Activated CD4-positive, alpha-beta memory T cell treated with anti-CD3 and anti-CD28 coated beads, Interleukin-2, amount 10 ng/mL, durations not matched to agents 7 days and 5 days (primary cell): ENCODE measurements around the gene OR6Q1. TPM values are rescaled to one million over a fixed set of nuclear protein-coding genes. Genes with fewer than 3 reads are reported as not detected.

Source experiments
- CTCF ChIA-PET: fragments of 350-600 bp; sonication (Branson Sonifier 250); formaldehyde crosslinking; loops from one replicate; lab custom pipeline; 2021; ENCODE audit warnings: antibody characterized with exemption, inconsistent platforms; lab: Charles Lee
- POLR2A ChIA-PET: fragments of 350-600 bp; sonication (Branson Sonifier 250); formaldehyde crosslinking; loops from one replicate; lab custom pipeline; 2021; ENCODE audit warnings: antibody characterized with exemption; lab: Charles Lee
- DNase-seq: peaks from one replicate; pipeline ENCODE4 v3.0.0-alpha.2; 2020
- H3K27ac Mint-ChIP-seq: one replicate; pipeline ENCODE4 v1.8.0; 2021; ENCODE audit warnings: mild to moderate bottlenecking, mixed read lengths
- H3K27me3 Mint-ChIP-seq: one replicate; pipeline ENCODE4 v1.8.0; 2021; ENCODE audit warnings: mixed read lengths
- H3K36me3 Mint-ChIP-seq: one replicate; pipeline ENCODE4 v1.8.0; 2021; ENCODE audit warnings: low read depth, mixed read lengths
- H3K4me1 Mint-ChIP-seq: one replicate; pipeline ENCODE4 v1.8.0; 2021; ENCODE audit warnings: mixed read lengths
- H3K4me3 Mint-ChIP-seq: one replicate; pipeline ENCODE4 v1.8.0; 2021; ENCODE audit warnings: mild to moderate bottlenecking, mixed read lengths
- H3K9me3 Mint-ChIP-seq: one replicate; pipeline ENCODE4 v1.8.0; 2021; ENCODE audit warnings: mixed read lengths
- total RNA-seq, 2 experiments: library from RNA; stranded (reverse); gene quantifications; one replicate each; pipeline ENCODE4 v1.2.3, GENCODE V29; 2021

The OR6Q1 gene
- total RNA-seq, 2 experiments from 2014 or later = not detected

DNA sequence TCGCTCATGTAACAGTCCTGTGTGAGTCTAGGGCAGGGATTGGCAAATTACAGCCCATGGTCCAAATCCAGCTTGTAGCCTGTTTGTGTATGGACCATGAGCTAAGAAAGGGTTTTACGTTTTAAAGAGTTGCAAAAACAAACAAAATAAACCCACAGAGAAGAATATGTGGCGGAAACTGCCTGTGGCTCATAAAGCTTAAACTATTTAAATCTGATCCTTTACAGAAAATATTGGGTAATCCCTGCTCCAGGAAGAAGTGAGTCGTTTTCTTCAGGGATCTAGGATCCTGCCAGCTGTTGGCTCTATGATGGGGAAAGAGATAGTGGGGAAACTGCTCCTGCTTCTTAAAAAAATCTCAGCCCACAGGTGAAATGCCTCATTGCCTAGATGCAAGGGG, 3.4 kb upstream of the OR6Q1 start:
- Mint-ChIP-seq H3K36me3 (no peaks in the 10 kb centered on the region), H3K27me3 (no peaks in the 10 kb centered on the region), H3K4me3 (no peak overlapping the region), H3K27ac (no peak overlapping the region), H3K4me1 (no peaks in the 10 kb centered on the region), H3K9me3 (no peaks in the 10 kb centered on the region)
- POLR2A ChIA-PET = no interaction called here
- DNase-seq = no peak
- CTCF ChIA-PET = no interaction called here

DNA sequence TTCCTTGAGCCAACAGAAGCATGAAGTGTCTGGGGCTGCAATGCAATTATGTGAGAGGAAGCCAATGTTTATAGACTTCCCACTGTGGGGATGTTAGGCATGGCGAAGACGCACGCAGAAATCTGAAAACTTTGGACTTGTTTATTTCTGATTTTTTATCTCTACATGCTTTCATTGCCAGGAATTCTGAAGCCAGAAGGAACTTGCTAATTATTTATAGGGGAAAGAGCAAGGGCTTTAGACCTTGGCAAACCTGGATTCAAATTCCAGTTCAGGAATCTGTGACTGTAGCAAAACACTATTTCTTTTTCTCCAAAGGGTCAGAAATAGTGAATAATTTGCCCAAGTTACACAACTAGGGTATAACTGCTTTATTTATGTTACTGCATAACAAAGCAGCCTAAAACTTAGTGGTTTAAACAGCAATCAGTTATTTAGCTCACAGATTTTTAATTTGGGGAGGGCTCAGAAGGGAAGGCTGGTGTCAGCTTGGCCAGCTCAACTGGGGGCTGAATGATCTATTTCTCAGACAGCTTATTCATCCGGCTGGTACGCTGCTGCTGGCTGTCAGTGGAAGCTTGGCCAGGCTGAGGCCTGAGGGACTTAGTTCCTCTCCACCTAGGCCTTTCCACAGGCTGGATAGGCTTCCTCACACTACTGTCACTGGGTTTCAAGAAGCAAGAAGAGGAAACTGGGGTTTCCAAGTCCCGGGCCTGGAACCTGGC, 1.9 kb upstream of the OR6Q1 start:
- Mint-ChIP-seq H3K27ac (no peak overlapping the region), H3K27me3 (no peaks in the 10 kb centered on the region), H3K9me3 (no peaks in the 10 kb centered on the region), H3K4me1 (no peaks in the 10 kb centered on the region), H3K36me3 (no peaks in the 10 kb centered on the region), H3K4me3 (no peak overlapping the region)
- no peak for DNase-seq
- ChIA-PET POLR2A (no interaction called here), CTCF (no interaction called here)

DNA sequence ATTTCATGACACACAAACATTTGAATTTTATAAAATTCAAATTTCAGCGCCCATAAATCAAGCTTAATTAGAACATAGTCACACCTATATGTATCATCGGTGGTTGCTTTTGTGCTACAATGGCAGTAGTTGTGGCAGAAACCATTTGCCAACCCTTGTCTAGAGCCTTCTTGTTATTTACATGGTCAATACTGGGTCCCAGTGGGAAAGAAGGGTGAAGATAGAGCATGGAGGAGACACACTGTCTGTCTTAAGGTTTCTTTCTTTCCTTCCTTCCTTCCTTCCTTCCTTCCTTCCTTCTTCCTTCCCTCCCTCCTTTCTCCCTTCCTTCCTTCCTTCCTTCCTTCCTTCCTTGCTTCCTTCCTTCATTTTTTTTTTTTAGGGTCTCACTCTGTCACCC, 3.7 kb downstream of the OR6Q1 start:
- no peak for DNase-seq
- H3K36me3 Mint-ChIP-seq = no peaks in the 10 kb centered on the region
- no peaks in the 10 kb centered on the region for H3K27me3 Mint-ChIP-seq
- POLR2A ChIA-PET = no interaction called here
- no peaks in the 10 kb centered on the region for H3K4me1 Mint-ChIP-seq
- CTCF ChIA-PET = no interaction called here
- H3K4me3 Mint-ChIP-seq = no peak overlapping the region
- no peak overlapping the region for H3K27ac Mint-ChIP-seq
- H3K9me3 Mint-ChIP-seq = no peaks in the 10 kb centered on the region

DNA sequence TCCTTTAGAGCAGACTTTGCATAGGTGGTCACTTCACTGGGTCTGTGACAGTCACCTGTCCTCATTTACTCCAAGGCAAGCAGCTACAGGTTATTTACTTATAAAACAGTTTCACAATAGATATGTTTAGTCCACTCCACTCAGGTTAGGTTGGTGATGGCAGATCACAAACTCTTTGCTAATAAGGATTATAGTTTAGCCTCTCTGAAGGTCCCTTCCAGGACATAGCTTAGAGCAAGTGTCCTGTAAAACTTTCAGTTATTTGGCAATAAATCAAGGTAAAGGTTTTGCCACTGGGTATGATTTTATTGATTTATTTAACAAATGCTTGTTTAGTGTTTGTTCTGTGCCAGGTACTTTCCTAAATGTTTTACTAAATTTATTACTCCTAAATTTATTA, 8.8 kb downstream of the OR6Q1 start:
- Mint-ChIP-seq H3K4me1 (no peaks in the 10 kb centered on the region), H3K9me3 (peaks cover 3% of the 10 kb centered on the region), H3K27ac (no peak overlapping the region), H3K4me3 (no peak overlapping the region), H3K36me3 (no peaks in the 10 kb centered on the region), H3K27me3 (no peaks in the 10 kb centered on the region)
- no peak for DNase-seq
- ChIA-PET POLR2A (no interaction called here), CTCF (no interaction called here)

DNA sequence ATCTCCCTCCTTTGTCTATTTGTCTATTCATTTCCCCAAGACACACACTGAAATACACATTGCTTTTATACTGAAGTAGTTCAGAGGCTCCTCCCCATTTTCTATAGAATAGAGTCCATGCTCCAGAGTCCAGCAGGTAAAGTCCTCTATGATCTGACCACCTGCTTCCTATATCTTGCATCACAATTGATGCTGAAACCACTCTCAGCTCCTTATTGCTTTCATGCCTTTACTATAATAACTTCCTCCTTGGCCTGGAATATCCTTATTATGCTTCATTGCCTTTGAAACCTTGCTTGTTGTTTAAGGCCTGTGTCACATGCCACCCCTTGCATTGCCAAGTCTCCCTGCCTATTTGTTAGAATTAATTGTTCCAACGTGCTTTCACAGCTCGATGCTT, 12.6 kb downstream of the OR6Q1 start:
- ChIA-PET CTCF (no interaction called here), POLR2A (no interaction called here)
- no peak for DNase-seq
- H3K36me3 Mint-ChIP-seq = no peaks in the 10 kb centered on the region
- H3K4me1 Mint-ChIP-seq = no peaks in the 10 kb centered on the region
- no peak overlapping the region for H3K4me3 Mint-ChIP-seq
- peaks cover 5% of the 10 kb centered on the region for H3K9me3 Mint-ChIP-seq
- no peak overlapping the region for H3K27ac Mint-ChIP-seq
- H3K27me3 Mint-ChIP-seq = no peaks in the 10 kb centered on the region

DNA sequence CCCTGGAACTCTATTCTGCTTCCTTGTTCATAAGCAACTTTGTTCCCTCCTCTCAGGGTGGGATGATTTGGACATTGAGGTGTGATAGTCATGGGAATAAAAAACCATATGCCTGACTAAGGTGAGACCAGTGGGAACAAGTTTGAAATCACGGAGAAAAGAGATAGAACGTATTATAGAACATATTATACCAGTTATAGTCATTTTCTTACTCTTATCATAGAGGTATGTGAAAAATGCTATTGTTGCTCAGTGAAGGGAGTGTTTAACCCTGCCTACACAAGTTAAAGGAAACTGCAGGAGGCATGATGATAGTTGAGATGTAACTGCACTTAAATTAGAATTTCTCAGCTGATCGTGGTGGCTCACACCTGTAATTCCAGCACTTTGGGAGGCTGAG, 15.5 kb downstream of the OR6Q1 start:
- H3K27ac Mint-ChIP-seq = no peak overlapping the region
- ChIA-PET CTCF (no interaction called here), POLR2A (no interaction called here)
- DNase-seq = no peak
- no peaks in the 10 kb centered on the region for H3K36me3 Mint-ChIP-seq
- H3K4me3 Mint-ChIP-seq = no peak overlapping the region
- H3K9me3 Mint-ChIP-seq = peaks cover 4% of the 10 kb centered on the region
- no peaks in the 10 kb centered on the region for H3K27me3 Mint-ChIP-seq
- no peaks in the 10 kb centered on the region for H3K4me1 Mint-ChIP-seq

DNA sequence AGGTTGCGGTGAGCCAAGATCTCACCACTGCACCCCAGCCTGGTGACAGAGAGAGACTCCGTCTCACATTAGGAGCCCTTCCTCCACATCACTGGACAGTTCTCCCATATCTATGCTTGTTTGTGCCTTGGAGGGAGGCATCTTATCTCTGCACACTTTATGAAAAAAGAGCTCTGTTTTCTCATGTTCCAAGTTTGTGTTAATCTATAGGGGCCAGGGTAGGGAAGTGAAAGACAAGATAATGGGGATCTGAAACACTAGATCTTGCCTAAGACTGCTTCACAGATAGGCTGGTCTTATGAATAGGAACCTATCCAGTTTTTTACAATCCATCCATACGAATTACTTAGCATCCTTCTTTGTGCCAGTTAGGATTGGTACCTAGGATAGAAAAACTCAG, 17.1 kb downstream of the OR6Q1 start:
- Mint-ChIP-seq H3K4me1 (no peaks in the 10 kb centered on the region), H3K27ac (no peak overlapping the region), H3K36me3 (no peaks in the 10 kb centered on the region), H3K4me3 (no peak overlapping the region), H3K9me3 (peaks cover 1% of the 10 kb centered on the region), H3K27me3 (no peaks in the 10 kb centered on the region)
- DNase-seq = no peak
- CTCF ChIA-PET = no interaction called here
- POLR2A ChIA-PET = no interaction called here

DNA sequence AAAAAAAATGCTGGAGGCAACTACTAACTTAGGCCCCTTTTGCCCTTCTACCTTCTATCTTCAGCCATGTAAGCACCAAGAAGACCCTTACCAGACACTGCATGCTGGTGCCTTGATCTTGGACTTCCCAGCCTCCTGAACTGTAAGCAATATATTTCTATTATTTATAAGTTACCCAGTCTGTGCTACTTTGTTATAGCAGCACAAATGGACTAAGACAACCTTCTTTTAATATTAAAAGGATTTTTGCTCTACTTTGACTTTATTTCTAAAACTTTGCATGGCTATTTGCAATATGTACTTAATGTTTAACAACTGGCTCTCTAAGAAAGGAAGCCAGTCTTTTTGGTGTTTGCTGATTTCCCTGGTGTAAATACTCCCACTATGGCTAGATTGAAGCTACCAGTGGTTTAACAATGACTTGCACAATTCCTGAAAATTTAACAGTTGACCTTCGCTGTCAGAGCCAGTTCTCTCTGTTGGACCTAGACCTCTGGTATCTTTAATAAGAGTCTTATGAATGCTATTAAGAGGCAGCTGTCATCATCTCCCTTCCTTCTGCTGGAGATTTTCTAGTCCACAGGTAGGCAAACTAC, 25.2 kb downstream of the OR6Q1 start:
- no peak for DNase-seq
- Mint-ChIP-seq H3K27ac (no peak overlapping the region), H3K27me3 (no peaks in the 10 kb centered on the region), H3K4me1 (no peaks in the 10 kb centered on the region), H3K36me3 (no peaks in the 10 kb centered on the region), H3K4me3 (no peak overlapping the region), H3K9me3 (no peaks in the 10 kb centered on the region)
- ChIA-PET CTCF (no interaction called here), POLR2A (no interaction called here)

DNA sequence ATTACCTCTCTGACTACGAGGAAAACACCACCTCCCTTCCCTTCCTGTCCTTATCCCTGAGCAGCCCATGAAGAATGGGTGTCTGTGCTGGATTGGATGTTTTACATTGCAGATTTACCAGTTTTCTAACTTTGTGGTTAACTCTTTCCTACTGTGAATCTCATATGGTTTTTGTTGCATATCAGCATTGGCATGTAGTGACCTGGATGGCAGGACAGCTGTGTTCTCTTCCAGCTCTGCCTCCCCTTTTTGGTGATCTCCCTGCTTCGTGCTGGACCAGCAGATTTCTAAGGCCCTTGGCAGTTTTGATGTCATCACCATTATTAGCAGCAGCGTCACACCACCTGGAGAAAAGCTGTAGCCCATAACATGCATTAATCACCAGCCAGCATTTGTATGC, 26.7 kb downstream of the OR6Q1 start:
- Mint-ChIP-seq H3K36me3 (no peaks in the 10 kb centered on the region), H3K4me3 (no peak overlapping the region), H3K9me3 (no peaks in the 10 kb centered on the region), H3K27ac (no peak overlapping the region), H3K4me1 (no peaks in the 10 kb centered on the region), H3K27me3 (no peaks in the 10 kb centered on the region)
- CTCF ChIA-PET = no interaction called here
- DNase-seq = no peak
- POLR2A ChIA-PET = no interaction called here

DNA sequence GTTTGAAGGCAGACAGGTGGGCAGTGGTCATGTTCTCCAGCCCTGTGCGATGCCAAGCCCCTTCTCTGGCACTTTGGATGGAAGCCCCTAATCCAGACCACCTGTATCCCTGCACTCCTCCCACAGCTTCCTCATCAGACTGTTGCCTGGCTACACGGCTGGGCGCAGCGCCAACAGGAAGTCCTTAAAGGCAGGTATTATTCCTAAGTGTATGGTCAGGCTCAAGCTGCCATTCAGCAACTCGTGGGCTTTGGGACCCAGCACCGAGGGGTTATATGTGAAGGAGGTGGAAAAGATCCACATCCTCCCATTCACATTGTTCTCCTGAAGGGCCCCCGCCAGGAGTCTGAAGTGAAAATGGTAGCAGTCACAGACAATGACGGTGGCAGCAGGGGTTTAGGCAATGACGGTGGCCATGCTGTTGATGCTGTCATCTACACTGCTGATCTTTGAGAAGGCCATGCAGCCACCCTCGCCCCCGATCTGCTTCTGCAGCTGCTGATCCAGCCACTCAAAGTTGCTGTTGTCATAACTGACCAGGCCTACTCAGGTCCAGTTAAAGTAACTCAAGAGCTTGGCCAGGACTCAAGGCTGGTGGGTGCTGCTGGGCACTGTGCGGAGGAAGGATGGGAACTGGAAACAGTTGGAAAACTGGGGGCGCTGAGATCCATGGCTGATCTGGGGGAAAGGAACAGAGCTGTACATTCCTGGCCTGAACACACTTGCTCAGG, 27.7 kb downstream of the OR6Q1 start:
- Mint-ChIP-seq H3K9me3 (no peaks in the 10 kb centered on the region), H3K27ac (no peak overlapping the region), H3K4me3 (no peak overlapping the region), H3K4me1 (no peaks in the 10 kb centered on the region), H3K27me3 (no peaks in the 10 kb centered on the region), H3K36me3 (no peaks in the 10 kb centered on the region)
- ChIA-PET CTCF (no interaction called here), POLR2A (no interaction called here)
- DNase-seq = no peak

DNA sequence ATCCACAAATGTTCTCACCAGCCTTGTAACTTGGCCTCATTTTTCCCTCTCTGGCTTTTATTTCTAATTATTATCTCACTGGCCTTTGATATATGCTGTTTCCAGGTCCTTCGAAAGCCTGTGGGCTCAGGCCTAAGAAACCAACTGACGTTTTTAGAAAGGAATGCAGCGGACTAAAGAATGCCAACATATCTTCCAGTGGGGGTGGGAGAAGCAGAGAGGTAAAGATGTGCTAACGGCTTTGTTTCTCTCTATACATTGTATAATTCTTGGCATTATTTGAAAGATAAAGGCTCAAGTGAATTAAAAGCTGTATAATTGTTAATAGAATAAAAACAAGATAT, 28.2 kb downstream of the OR6Q1 start:
- POLR2A ChIA-PET = no interaction called here
- H3K27ac Mint-ChIP-seq = no peak overlapping the region

DNA sequence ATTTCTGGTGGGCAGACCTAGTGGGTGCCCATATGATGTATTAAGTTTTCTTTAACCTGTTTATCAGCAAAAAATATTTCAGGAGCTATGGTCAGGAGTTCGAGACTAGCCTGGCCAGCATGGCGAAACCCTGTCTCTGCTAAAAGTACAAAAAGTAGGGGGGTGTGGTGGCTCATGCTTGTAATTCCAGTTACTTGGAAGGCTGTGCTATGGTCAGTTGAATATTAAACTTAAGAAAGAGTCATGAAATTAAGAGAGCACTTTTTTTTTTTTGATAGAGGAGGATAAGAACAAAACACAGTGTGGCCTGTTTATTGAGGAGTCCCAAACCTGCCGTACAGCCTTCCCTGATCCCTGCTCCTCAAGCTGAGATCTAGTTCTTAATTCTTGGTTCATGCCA, 29.8 kb downstream of the OR6Q1 start:
- POLR2A ChIA-PET = no interaction called here
- CTCF ChIA-PET = no interaction called here
- no peak overlapping the region for H3K27ac Mint-ChIP-seq

More for the DNA sequence above, 28.2 kb downstream of the OR6Q1 start:
- H3K27me3 Mint-ChIP-seq = no peaks in the 10 kb centered on the region
- CTCF ChIA-PET = no interaction called here
- H3K4me3 Mint-ChIP-seq = no peak overlapping the region
- H3K9me3 Mint-ChIP-seq = no peaks in the 10 kb centered on the region
- H3K4me1 Mint-ChIP-seq = no peaks in the 10 kb centered on the region
- DNase-seq = no peak
- H3K36me3 Mint-ChIP-seq = no peaks in the 10 kb centered on the region

DNA sequence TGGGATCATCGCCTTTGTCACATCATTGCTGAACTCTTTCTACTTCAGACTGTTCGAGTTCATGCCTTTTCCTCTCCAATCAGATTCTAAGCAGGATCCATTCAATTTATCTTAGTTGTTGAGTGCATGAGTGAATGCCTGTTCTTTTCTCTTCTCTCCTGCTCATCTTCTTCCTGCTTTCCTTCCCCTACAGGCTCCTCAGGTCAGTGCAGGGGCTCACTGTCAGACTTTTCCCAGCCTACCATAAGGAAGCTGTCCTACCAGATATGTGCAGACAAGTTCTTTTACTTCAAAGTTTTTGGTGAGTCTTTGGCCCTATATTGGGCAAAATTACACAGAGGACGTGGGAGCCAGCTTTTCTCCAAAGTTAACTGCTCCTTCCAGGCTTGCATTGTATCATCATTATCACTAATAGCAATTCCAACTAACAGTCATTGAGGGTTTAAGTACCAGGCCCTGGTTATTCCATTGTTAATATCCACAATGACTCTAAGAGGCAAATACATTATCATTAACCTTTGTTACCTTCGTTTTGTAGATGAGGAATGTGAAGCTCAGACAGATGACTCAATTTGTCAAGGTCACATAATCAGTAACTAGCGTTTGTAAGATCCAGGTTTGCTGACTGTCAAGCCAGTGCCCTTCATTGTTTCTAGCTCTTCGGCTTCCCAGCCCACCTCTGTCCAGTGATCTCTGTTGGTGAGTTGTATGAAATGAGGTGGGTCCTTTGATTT, 30.4 kb downstream of the OR6Q1 start:
- ChIA-PET CTCF (no interaction called here), POLR2A (no interaction called here)

More for the DNA sequence above, 29.8 kb downstream of the OR6Q1 start:
- no peaks in the 10 kb centered on the region for H3K9me3 Mint-ChIP-seq
- DNase-seq = no peak
- no peaks in the 10 kb centered on the region for H3K4me1 Mint-ChIP-seq
- no peaks in the 10 kb centered on the region for H3K27me3 Mint-ChIP-seq
- no peaks in the 10 kb centered on the region for H3K36me3 Mint-ChIP-seq
- no peak overlapping the region for H3K4me3 Mint-ChIP-seq

More for the DNA sequence above, 30.4 kb downstream of the OR6Q1 start:
- Mint-ChIP-seq H3K27me3 (no peaks in the 10 kb centered on the region), H3K4me3 (no peak overlapping the region), H3K9me3 (no peaks in the 10 kb centered on the region), H3K27ac (no peak overlapping the region), H3K4me1 (no peaks in the 10 kb centered on the region), H3K36me3 (no peaks in the 10 kb centered on the region)
- DNase-seq = no peak
